Right forelimb (tissue), 1 donor: ENCODE results near the gene GLRX5.

Experiments
- DNase-seq: peaks from one replicate; pipeline ENCODE4 v3.0.0-alpha.2; 2018

GLRX5 gene

DNA sequence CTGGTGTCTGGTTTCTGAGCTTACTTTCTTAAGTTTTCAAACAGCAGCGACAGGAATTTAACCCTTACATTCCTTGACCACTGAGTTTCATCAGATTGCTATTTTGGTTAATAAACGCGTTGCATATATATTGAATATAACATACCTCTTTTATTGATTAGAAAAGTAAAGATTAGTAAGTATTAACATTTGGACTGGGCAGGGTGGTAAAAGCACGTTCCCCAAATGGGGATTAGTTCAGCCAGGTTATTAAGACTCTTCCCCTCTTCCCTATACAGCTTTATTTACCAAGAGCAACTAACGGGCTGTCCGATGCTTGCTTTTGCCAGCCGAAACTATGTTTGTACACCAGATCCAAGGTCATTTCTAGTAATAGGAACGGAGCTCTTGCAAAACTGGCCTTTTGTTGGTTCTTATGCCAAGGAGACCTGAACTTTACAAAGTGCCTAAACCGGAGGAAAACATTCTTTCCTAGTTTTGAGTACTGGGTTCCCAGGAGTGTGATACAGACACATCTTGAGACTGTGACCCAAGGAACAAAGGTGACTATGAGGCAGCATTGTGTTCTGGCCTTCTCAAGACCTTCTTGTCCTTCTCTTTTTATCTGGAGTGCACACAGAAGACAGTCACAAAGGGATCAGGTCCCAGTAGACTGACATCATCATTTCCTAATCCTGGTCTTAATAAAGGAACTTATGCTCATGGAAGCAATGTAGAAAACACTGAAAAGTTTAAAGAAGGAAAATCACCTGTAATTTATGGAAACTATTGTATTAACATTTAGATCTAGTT, 2.6 kb downstream of the GLRX5 start:
- no peak for DNase-seq

DNA sequence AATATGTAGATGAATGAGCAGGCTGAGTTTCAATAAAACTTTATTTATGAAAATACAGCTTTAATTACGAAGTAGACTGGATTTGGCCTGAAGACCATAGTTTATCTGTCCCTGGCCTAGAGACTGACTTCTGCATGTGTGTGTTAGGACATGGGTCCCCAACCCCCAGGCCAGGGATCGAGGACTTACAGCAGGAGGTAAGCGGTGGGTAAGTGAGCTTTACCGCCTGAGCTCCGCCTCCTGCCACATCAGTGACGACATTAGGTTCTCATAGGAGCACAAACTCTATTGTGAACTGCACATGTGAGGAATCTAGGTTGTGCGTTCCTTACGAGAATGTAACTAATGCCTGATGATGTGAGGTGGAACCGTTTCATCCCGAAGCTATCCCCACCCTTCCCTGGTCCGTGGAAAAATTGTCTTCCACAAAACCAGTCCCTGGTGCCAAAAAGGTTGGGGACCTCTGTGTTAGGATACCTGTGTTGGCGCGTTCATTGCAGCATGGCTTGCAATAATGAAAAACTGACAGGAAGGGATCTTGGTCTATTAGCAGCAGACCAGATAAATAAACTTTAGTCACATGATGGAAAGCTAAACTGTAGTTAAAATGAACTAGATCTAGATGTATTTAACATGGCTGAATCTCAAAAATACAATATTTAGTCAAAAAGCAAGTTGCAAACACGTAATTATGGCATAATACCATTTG, 4.1 kb downstream of the GLRX5 start:
- no peak for DNase-seq

DNA sequence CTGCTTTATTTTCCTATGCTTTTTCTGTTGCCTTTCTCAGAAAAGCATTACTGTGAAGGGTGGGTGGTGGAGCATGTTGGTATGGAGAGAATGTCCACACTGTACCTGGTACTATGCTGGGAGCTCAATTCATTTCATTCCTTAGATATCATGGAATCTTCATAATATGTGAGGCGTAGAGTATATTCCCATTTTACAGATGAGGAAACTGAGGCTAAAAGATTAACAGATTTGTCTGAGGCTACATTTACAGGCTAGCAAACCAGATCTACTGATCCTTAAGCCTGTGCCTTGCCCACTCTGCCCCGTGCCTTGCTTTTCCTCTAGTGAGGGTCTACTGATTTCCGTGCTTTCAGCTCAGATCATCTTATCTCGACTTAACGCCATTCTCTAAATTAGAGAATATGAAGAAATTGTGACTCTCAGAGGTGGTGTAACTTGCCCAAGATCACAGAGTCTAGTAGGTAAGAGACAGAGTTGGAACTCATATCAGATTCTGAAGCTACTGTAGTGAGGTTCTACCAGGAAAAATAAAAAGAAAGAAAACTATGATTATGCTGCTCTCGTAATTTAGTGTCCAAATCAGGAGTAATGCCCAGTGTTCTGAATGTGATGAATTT, 5.5 kb downstream of the GLRX5 start:
- DNase-seq, result no peak

DNA sequence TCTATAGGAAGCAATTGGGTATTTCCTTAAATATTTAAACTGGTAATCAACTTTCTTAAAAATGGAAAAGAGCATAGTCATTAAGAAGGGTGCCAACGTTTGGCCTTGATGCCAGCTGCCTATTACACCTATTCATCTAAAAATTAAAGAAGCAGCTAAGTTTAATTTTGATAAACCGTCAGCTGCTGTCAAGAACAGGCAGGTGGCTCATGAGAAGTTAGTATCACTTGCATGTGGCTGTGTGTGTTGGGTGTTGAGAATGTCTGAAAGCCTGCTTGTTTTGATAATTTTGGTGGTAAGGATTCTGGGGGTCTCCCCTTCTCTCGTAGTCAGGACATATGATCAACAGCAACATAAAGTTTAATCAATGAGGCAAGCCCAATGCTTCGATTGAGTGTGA, 6.5 kb downstream of the GLRX5 start:
- no peak for DNase-seq

DNA sequence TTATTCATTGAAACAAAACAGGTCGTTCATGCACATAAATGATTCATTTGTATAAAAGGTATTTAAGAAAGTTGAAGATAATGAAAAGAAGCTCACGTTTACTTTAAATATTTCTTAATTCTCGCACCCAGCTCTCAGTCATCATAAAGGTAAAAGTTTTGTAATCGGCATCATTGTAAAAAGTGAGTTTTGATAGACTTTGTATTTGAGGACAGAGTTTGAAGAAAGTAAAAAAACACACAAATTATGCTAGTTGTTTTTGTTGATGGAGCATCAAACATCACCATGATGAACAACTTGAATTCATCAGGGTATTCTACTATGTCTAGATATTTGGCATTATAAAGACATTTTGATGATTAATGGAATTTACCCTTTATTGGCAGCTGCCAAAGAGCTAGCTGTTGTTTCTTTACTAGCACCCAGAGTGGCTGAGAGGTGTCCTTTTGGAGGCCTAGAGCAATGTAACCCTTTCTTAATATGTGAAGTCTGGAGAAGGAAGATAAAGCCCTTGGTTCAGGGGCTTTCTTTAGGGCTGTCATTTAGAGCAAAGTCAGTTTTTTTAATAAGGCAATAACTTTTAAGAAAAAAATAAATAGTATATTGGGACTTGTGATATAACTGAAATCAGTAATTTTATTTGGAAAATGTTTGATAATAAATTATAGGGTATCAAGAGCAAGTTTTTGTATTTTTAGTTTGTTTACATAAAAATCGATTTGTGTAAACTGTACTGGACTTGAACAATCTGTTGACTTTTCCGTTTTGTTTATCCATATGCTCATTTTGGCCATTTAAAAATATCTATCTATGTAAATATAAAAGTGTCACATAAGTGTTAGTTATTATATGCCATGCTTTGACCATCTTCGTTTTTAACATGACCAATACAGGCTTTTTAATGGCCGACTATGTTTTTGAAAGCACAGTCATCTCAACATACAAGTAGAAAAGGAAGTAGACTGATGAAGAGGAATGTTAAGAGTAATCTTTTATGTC, 7.4 kb downstream of the GLRX5 start:
- DNase-seq, result no peak

GRCh38 chr14:95543021-95543420, 8.2 kb downstream of the GLRX5 start:
- no peak for DNase-seq

DNA sequence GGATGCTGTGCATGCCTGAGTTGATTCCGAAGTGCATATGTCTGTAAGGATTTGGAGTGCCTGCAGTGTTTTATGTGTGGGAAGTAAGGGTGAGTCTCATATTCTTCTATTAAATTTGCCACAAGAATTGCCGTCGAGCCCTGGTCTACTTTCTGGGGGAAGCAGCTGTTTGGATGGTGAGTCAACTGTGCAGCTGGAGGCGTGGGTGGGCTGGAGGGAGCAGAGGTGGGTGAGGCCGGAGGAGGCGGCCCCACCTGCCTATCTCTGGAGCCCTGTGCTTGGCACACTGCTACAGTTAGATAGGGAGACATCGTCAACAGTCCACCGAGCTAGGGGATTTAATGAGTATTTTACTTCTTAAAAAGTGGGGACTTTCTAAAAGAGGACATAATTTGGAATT, 9.7 kb downstream of the GLRX5 start:
- DNase-seq, result no peak

- no peak for DNase-seq
These were observed 10.8 kb downstream of the GLRX5 start for GRCh38 chr14:95545515-95546168.

DNA sequence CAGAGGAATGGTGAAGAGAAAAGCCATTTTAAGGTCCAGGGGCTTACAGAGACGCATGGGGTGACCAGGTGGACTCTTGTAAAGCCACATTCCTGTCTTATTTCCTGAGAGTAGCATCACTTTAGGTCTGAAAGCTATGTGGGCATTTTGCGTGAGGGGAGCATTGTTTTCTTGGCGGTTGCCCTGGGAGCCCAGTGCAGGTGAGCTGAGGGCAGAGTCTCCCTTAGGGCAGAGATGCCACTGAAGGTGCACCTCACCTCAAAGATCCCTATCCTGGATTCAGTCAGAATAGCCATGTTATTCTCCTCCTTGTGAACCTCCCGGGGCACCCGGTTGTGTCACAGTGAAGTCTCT, 12.4 kb downstream of the GLRX5 start:
- no peak for DNase-seq

DNA sequence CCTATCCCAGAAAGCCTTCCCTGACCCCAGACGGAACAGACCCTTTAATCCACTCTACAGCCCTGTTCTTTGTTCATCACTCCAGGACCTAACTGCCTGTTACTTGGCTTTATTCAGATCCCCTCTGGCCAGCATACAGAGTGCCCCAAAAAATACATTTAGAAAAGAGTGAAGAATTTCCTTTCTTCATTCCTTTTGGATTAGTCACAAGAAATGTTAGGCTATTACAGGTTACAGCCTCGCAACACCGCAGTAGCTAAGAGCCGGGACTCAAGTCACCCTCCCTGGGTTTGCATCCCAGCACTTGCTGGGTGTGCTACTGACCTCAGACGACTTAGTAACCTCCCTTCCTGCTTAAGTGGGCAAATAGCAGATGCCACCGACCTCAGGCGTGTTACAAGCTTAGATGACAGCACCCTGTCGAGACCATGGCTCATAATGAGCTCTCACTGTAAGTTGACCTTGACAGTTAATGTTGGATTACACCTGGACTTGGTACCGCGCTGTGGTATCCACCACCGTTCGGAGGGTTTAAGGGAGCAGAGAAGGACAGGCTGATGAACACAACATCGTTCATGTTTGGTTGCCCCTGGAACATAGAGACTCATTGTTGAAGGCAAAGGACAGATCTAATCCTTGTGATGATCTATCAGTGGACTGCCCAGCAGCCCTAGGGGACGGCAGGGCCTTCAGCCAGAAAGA, 12.9 kb downstream of the GLRX5 start:
- DNase-seq, result no peak

DNA sequence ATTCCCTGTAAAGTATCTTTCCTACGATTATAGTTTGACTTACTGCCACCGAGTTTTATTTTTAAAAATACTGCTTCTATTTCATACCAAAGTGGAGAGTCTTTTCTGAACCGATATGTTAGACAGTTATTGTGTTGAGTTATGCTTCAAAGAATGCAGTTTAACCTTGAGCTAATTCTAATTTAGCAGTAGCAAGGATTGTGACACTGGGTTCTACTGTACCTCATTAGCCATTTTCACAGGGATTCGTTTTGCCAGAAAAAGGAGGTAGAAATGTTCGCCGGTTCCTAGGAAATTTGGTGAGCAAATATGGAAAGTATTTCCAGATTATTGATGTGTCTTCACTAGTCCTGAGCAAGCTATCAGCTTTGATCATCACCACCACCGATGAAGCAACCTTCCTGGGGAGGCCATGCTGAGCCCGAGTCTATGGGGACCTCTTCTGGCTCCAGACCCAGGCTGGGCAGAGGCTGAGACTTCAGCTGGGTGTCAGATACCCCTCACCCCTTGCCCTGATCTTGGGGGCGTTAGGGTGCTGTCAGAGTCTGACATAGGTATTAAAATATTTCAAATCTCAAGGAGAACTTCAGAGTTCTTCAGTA, 13.6 kb downstream of the GLRX5 start:
- DNase-seq, result no peak

- no peak for DNase-seq
These were observed 15.1 kb downstream of the GLRX5 start for GRCh38 chr14:95549656-95550585.

- no peak for DNase-seq
These were observed 16.6 kb downstream of the GLRX5 start for GRCh38 chr14:95551435-95551834.

DNA sequence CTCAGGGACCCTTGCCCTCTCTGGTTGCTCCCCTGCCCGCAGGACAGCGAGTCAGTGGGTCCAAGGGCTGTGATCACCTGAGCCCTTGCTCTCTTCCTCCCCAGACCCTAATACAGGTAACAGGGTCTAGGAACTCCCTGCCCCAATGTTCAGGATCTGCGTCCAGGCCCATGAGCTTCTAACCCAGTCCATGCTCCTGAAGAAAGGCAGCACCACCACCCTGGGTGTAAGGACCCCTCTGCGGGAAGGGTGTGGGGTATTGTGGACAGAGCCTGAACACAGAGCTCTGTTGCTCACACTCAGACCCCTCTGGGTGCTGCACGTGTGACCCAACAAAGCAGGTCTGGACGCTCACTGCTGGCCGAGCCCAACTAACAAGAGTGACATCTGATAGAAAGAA, 18.3 kb downstream of the GLRX5 start:
- DNase-seq, result no peak

- no peak for DNase-seq
These were observed 20.2 kb downstream of the GLRX5 start for GRCh38 chr14:95555053-95555452.

- DNase-seq, result no peak
These were observed 22.4 kb downstream of the GLRX5 start for GRCh38 chr14:95557291-95557690.

GRCh38 chr14:95557832-95558231, 23.0 kb downstream of the GLRX5 start:
- DNase-seq, result no peak

GRCh38 chr14:95559203-95559602, 24.4 kb downstream of the GLRX5 start:
- DNase-seq, result no peak

DNA sequence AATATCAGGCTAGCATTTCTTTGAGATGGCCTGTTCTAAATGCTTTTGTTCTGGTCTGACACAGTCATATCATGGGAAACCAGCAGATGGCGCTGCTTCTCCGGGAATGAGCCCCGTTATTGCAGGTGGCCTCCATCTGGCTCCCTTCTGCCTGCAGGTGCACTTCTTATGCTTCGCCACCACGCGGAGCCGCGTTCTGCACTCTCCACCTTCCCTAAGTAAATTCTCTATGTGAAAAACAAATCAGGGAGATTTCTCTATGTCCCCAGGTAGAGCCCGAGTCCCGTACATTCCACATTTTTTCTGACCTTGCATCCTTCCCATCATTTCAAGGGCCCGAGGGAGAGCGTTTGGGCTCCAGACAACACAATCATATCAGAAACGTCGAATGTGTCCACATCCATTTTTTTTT, 26.2 kb downstream of the GLRX5 start:
- DNase-seq, result peak; percentile 91
